Measurements from ENCODE around the gene CRKL.
A peak's percentile ranks its signal among the peaks of the same experiment; 100 is the strongest.

The CRKL gene

DNA sequence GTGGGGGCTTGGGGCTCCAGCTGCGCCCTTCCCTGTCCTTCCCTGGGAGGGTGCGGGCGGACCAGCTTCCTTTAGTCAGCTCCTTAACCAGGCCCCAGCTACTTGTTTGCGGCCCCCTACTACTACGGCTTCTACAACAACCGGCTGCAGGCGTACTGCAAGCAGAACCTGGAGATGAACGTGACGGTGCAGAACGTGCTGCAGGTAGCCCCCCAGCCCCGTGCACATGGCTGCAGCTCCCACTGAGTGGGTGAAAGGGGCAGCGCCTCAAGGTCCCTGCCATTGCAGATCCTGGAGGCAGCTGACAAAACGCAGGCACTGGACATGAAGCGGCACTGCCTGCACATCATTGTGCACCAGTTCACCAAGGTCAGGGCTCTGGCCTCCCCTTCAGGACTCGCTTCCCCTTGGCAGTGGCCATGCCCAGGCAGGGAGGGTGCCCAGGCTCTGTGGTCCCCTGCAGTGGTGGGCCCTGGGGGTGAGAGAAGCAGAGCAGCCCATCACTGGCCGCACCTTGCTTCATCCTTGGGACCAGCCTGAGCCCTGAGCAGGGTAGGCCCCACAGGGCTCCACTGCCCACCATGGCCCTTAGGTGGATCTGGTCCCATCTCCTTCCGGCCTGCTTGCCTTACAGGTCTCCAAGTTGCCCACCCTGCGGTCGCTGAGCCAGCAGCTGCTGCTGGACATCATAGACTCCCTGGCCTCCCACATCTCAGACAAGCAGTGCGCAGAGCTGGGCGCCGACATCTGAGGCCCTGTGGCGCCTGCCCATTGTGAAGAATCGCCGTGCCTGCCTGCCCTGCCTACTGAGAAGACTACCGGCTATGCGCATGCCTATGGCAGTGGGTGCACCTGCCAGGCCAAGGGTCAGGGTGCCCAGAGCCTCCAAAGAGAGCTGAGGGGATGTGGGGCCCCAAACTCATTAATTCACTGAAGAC is 79.7 kb downstream of the CRKL start:
- DNase-seq (ENCODE audit: low read depth in 2 of 2): no peak

DNA sequence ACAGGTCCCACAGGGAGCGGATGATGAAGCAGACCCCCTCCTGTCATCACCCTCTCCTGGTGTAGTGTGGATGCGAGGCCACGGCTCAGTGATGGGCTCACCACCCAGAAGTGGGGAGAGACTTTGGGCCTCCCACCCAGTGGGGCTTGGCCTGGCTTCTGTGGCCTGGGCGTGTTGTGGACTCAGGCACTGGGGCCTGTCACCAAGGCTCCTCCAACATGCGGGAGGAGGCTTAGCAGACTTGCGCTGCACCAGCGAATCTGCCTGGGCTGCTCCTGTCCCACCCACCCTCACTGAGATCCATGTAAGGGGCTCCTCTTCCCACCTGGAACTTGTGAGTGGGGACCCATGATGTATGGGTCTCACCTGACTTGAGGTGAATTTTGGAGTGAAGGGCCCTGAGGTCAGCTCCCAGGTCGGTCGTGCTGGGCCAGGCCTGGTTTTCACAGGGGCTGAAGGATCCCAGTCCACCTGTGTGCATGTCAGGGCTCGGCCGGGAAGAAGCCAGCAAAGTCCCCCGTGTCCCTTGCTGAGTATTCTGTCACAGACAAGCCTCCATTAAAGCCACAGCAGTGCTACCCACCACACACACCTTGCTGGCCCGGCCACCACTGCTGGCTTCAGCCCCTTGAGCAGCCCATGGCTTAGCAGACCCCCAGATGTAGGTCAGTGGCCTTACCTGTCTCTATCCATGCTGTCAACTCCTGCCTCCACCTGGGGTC is 80.5 kb downstream of the CRKL start:
- no peak for DNase-seq (ENCODE audit: low read depth in 2 of 2)

DNA sequence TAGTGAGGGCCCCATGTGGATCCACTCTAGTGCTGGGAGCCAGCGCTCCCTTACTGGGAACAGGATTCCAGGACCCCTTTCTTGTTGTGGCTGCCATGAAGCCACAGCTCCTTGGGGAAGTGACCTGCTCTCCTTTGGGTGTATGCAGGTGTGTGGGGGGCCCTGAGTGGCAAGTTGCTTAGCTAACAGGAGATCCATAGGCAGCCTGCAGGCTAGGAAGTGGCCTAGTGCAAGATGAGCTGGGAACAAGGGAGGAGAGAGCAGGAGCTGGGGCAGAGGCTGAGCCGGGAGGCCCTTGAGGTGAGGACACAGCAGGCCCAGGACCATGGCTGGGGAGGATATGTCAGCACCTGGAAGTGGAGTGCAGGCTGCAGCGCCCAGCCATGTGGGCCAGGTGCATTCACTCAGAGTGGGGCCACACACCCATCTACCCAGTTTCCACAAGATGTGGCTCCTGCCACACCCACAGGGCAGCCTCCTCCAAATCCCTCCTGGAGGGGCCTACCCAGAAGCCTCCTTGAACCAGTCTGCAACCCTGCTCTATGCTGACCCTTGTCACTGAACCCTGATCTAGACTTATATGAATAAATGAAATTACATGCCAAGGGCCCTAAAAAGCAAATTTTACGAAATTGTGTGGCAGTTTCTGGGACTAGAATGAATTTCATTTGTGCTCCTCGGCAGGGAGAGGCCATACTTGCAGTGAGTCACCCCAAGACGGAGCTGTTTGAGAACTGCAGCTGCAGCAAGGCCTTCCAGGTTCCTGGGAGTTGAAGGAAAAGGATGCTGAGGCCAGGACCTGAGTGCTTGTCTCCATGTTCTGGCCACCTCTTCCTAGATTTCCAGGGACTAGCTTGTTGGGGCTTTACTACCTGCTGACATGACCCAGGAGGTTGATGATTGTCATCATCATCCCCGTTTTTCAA is 81.5 kb downstream of the CRKL start:
- no peak for DNase-seq (ENCODE audit: low read depth in 2 of 2)

DNA sequence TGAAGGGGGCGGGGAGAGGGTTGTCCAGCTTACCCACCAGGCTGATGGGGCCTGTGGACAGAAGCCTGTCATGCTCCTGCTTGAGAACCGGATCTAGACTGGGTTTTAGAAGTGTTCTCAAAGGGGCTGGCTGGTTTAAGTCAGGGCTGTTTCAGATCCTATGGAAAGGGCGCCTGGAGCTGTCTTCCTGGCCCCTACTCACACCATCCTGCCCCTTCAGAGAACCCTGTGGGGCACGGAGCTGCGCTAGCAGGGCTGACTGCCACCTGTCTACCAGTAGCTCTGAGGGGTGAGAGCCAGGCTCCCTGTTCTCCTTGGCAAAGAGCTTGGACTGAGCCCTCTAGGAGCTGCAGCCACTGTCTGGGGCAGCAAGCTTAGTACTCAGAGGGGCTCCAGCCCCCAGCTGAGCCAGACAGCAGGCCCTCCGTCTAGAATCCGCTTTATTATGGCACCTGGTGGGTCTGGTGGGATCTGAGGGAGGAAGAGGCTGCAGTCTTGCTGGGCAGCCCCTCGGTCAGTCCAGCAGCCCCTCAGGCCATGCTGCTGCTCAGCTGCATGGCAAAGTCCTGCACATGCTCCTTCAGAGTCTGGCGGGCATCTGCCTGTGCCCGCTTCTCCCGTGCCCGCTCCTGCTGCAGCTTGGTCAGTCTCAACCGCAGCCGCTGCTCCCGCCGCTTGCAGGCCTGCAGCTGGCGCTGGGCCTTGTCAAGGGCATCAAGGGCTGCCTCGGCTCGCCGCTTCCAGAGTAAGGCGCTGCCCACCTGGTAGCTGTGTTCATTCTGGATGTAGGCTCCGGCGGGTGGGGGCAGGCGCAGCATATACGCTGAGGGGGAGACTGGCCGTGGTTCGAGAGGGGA is 82.4 kb downstream of the CRKL start:
- DNase-seq (ENCODE audit: low read depth in 2 of 2): no peak

DNA sequence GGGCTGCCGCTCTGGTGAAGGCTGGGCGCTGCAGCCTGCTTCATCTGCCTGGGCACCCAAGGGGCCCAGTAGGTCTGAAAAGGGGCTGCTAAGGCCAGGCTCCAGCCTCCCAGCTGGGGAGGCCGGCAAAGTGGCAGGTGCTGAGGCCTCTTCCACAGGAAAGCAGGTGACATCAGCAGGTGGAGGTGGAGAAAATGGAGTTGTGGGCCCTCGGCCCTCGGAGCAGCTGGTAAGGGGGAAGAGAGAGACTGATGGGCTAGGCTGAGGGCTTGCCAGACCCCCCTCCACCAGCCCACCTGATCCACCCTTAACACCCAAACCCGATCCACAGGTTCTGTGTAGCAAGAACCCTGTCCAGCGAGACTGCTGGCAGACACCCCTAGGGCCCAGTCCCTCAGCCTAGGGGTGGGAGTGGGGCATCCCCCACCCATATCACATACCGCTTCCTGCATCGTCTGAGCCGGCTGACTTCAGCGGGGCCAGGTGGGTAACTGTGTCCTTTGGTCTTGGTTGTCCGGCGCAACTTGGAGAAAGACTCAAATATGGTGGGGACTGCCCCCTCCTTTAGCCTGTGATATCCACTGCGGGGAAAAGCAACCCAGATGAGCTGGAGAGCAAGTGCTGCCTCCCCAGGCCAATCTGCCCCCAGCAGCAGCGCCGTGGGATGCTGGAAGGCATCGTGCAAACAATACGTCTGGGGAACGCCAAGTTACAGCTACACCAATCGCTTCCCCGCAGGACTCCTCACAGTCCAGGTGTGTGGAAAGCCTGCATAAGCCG is 83.2 kb downstream of the CRKL start:
- no peak for DNase-seq (ENCODE audit: low read depth in 2 of 2)

DNA sequence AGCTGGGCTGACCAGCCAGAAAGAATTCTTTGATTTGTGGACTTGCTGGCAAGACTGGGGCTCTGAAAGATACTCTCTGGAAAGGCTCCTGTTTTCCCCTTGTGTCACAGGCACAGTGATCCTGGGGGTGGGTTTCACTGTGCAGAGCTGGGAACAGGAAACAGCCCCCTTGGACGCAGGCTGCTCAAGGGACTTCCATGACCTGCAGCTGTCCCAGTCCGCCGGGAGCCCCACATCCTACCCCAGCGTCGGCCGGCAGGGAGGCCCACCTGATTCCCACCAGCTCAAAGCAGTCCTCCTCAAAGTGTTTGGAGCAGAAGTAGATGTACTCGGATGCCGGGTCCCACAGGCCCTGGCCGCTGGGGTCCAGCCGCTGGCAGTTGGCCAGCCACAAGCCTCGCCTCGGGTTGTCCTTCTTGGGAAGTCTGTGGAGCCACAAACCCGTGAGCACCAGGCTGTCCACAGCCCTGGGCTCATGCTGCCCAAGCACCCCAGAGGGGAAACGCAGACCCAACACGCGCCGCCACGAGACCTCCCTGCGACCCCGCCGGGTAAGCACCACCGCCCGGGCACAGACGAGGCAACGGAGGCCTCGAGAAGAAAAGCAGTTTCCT is 83.9 kb downstream of the CRKL start:
- no peak for DNase-seq (ENCODE audit: low read depth in 2 of 2)

DNA sequence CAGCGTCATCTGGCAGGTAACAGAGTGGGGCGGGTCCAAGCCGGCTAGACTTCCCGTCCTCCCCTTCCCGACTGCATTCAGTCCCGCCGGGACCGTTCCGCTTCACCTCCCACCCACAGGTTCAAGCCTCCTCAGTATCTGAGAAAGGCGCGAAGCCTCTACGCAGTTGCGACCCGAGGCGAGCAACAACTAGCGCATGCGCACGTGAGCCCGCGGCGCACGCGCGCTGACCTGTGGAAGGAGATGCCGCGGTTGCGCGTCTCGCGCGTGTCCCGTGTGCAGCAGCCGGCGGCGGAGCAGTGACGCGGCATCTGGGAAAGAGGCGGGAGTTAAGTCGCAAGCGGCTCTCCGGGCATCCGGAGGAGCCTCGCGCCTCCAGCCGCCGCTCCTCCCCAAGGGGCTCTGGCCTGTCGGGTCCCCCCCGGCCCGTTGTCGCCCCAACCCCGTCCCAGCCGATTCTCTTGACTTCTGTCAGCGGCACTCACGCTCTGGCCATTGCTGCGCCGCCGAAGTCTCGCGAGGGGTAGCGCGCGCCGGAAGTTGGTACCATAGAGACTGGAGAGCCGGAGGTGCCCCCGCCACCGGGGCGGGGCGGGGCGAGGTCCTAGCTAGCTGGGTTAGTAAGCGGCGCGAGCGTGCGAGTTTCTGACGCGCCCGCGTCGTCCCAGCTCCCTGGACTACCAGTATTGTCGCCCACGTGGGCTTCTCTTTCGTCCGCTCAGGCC is 84.6 kb downstream of the CRKL start, which contains the start of gene THAP7:
Gene THAP7 (minus strand): TSS at position 518 of the 725 bp plus-strand sequence. CDS start 207 bp downstream, at position 311.
- peak; percentile 82 to 83 for DNase-seq (ENCODE audit: low read depth in 2 of 2)
